HepG2 (cell line): ENCODE measurements around the gene ARHGAP45. TPM values are rescaled to one million over a fixed set of nuclear protein-coding genes. Genes with fewer than 3 reads are reported as not detected.

Source experiments
- DZIP1 ChIP-seq: sonication (generic); formaldehyde crosslinking; IDR thresholded peaks from 2 replicates; pipeline ENCODE4 v1.5.0; 2020; ENCODE audit warnings: mild to moderate bottlenecking, missing genetic modification reagents
- ELF4 ChIP-seq: sonication (generic); formaldehyde crosslinking; IDR thresholded peaks from 2 replicates; pipeline ENCODE4 v1.5.0; 2020; ENCODE audit warnings: missing genetic modification reagents, mild to moderate bottlenecking, moderate library complexity, borderline replicate concordance
- ETV5 ChIP-seq: IDR thresholded peaks from 2 replicates; pipeline ENCODE4 v1.6.1; 2018; ENCODE audit warnings: missing biosample characterization, missing genetic modification reagents, inconsistent platforms, borderline replicate concordance
- FOXJ3 ChIP-seq: sonication (generic); formaldehyde crosslinking; IDR thresholded peaks from 2 replicates; pipeline ENCODE4 v1.4.0; 2020; ENCODE audit warnings: missing genetic modification reagents, mild to moderate bottlenecking, borderline replicate concordance
- GATAD2A ChIP-seq: IDR thresholded peaks from 2 replicates; pipeline ENCODE4 v1.6.1; 2016
- GPN1 ChIP-seq: sonication (generic); formaldehyde crosslinking; IDR thresholded peaks from 2 replicates; pipeline ENCODE4 v1.5.1; 2020; ENCODE audit warnings: missing genetic modification reagents, borderline replicate concordance
- HBP1 ChIP-seq: IDR thresholded peaks from 2 replicates; pipeline ENCODE4 v1.6.1; 2016; ENCODE audit warnings: low read depth, control low read depth
- ISX ChIP-seq: sonication (generic); formaldehyde crosslinking; conservative IDR thresholded peaks from 2 replicates; pipeline ENCODE4 v1.5.0; 2020; ENCODE audit warnings: missing genetic modification reagents
- KDM5B ChIP-seq: sonication (generic); formaldehyde crosslinking; IDR thresholded peaks from 2 replicates; pipeline ENCODE4 v1.4.0; 2020; ENCODE audit warnings: missing genetic modification reagents, mild to moderate bottlenecking, borderline replicate concordance
- RBFOX2 ChIP-seq: fragments of 200-400 bp; formaldehyde crosslinking; IDR thresholded peaks from 2 replicates; pipeline ENCODE4 v1.6.1; 2017; ENCODE audit warnings: low read depth, mild to moderate bottlenecking, low read length
- SKIL ChIP-seq: sonication (generic); formaldehyde crosslinking; IDR thresholded peaks from 2 replicates; pipeline ENCODE4 v1.8.0; 2022; ENCODE audit warnings: missing genetic modification reagents, mild to moderate bottlenecking, moderate library complexity, borderline replicate concordance
- SP4 ChIP-seq: sonication (generic); formaldehyde crosslinking; IDR thresholded peaks from 2 replicates; pipeline ENCODE4 v1.8.1; 2023; ENCODE audit warnings: mild to moderate bottlenecking, missing genetic modification reagents
- STAT5B ChIP-seq: sonication (generic); formaldehyde crosslinking; IDR thresholded peaks from 2 replicates; pipeline ENCODE4 v1.4.0; 2020; ENCODE audit warnings: missing genetic modification reagents
- ZNF138 ChIP-seq: sonication (generic); formaldehyde crosslinking; IDR thresholded peaks from 2 replicates; pipeline ENCODE4 v1.5.0; 2020; ENCODE audit warnings: mild to moderate bottlenecking, low read depth, missing genetic modification reagents
- ZNF280D ChIP-seq: sonication (generic); formaldehyde crosslinking; IDR thresholded peaks from 2 replicates; pipeline ENCODE4 v1.5.1; 2020; ENCODE audit warnings: mild to moderate bottlenecking, missing genetic modification reagents
- ZNF652 ChIP-seq: IDR thresholded peaks from 2 replicates; pipeline ENCODE4 v1.6.1; 2016; ENCODE audit warnings: low read depth, borderline replicate concordance
- ZNF737 ChIP-seq: sonication (generic); formaldehyde crosslinking; IDR thresholded peaks from 2 replicates; pipeline ENCODE4 v1.5.0; 2020; ENCODE audit warnings: missing genetic modification reagents, mild to moderate bottlenecking, borderline replicate concordance
- ZXDC ChIP-seq: sonication (generic); formaldehyde crosslinking; IDR thresholded peaks from 2 replicates; pipeline ENCODE4 v1.5.0; 2020; ENCODE audit warnings: mild to moderate bottlenecking, missing genetic modification reagents
- polyA plus RNA-seq, 8 experiments: library from polyadenylated mRNA; depleted of rRNA in 3 of 8; stranded (reverse) in 7 of 8; unstranded in 1 of 8; fragments of >200 nt; fragmentation: Illumina TruSeq in 4 of 8; extraction: Trizol in 4 of 8; gene quantifications; 2 replicates each; pipeline versions ENCODE4 v1.2.1 to v1.2.3, GENCODE V29; 2011 to 2016; ENCODE audit warnings: low read depth in 4 of 8, missing spikeins in 1 of 8, mixed read lengths in 1 of 8; ENCODE audit not compliant: insufficient read depth in 1 of 8
- total RNA-seq, 5 experiments: library from RNA; depleted of rRNA; stranded (reverse); fragments of >200 nt; fragmentation: Illumina TruSeq; extraction: Trizol; gene quantifications; 2 replicates each; pipeline ENCODE4 v1.2.3, GENCODE V29; 2016; ENCODE audit warnings: low read depth in 1 of 5

ARHGAP45 gene
- total and polyA plus RNA-seq, 2 of the 13 experiments (the other 11 are each of a cell fraction or from before 2014, with no cell fraction given): 0.84 to 32.0 TPM

- no peak for TF ChIP-seq SP4 (CRISPR knock-in tag)
- TF ChIP-seq KDM5B: 0 out of 2 replicates have a peak, but pooled peaks have one; percentile 1
- no peak for TF ChIP-seq STAT5B (CRISPR knock-in tag)
- no peak for TF ChIP-seq HBP1 (CRISPR knock-in tag)
- no peak for TF ChIP-seq ISX (CRISPR knock-in tag)
- TF ChIP-seq FOXJ3 (CRISPR knock-in tag): no peak
- no peak for TF ChIP-seq SKIL (CRISPR knock-in tag)
- no peak for TF ChIP-seq ELF4 (CRISPR knock-in tag)
- no peak for TF ChIP-seq DZIP1
- TF ChIP-seq ZNF652 (CRISPR knock-in tag): no peak
- 0 out of 2 replicates have a peak, but pooled peaks have one; percentile 3 for TF ChIP-seq GATAD2A (CRISPR knock-in tag)
- TF ChIP-seq GPN1 (CRISPR knock-in tag): no peak
- TF ChIP-seq ZNF138 (CRISPR knock-in tag): no peak
- TF ChIP-seq ZNF280D (CRISPR knock-in tag): no peak
- TF ChIP-seq RBFOX2: peak; percentile 23; the same call in 1 of the 2 replicates
- no peak for TF ChIP-seq ETV5 (CRISPR knock-in tag)
- peak; percentile 65; the same call in 1 of the 2 replicates for TF ChIP-seq ZXDC
- 0 out of 2 replicates have a peak, but pooled peaks have one; percentile 36 for TF ChIP-seq ZNF737 (CRISPR knock-in tag)
Measured at GRCh38 chr19:1051791-1052190, 15.2 kb upstream of the ARHGAP45 start (continued).
